ENCODE results near the gene ACOT11.
A peak's percentile ranks its signal among the peaks of the same experiment; 100 is the strongest.

GRCh38 chr1:54547601-54548388, at the start of gene ACOT11:
- TF ChIP-seq CTCF (IDR thresholded peaks at IDR 0.05) (peak; percentile 26), EZH2phosphoT487 (IDR thresholded peaks at IDR 0.05) (no peak), EZH2 (IDR thresholded peaks at IDR 0.05) (no peak)

Measured in neural progenitor cell (in vitro differentiated cells).